Measurements from ENCODE around the gene GRAMD2B. TPM values are rescaled to one million over a fixed set of nuclear protein-coding genes. Genes with fewer than 3 reads are reported as not detected.
A peak's percentile ranks its signal among the peaks of the same experiment; 100 is the strongest.

GRAMD2B gene
- total RNA-seq, 1 donor from 2014 or later = 29.1 TPM

DNA sequence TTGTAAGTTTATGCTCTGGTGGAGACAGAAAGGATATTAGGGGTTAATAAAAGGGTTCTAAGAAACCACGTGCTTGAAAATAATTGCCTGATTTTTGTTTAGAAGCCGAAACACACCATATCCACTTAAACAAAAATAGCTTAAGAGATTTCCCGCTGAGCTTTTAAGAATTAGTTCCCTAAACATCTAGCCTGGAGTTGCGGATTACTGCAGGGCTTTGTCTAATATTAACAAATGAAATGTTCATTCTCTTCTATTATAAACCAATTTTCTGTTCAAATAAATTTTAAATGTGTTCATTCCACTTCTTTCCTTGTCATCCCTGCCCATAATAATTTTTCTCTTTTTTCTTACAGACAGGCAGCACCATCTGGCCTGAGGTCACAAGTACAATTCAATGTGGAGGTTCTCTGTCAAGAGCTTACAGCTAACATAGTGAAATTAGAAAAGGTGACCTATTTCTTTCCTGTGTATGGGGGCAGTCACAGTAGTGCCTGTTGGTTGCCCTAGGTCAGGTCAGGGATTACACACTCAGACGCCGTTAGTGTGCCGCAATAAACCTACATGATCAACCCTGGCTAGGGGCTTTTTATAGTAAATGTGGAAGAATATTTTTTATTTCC, 65.3 kb downstream of the GRAMD2B start:
- no peak for DNase-seq (ENCODE audit: low read depth)
- no peak overlapping the region for H3K4me3 Mint-ChIP-seq (ENCODE audit: unreplicated experiment)

DNA sequence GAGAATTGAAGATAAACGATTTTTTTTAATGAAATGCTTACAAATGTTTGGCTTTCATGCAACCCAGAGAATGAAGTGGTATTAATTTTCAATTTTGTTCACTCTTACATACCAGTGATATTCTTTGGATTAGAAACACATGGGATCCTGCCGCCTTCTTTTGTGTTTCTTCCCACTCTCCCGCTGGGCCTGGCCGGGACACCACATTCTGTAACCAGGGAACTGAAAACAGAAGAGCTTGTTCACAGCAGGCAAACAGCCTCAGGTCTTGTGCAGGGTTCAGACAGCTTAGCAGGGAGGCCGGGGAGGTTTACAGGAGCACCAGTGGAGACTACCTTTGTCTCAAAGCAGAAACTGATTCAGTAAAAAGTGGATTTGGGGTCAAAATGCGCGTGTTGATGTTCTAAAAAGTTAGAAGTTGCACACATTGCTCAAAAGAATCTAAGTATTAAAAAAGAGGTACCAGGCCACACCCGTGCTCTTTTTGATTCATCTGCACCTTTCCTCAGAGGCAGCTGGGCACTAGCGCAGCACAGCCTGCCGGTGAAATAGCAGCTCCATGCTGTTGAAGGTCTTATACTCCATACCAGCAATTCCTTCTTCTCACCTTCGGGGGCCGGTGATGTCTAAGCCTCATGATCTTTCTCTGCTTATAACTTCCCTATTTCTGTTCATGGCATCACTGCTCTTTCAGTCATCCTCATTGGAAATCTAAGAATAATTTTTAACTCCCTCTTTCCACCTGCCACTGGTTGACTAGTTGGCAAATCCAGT, 67.1 kb downstream of the GRAMD2B start:
- FAIRE-seq = no peak
- no peaks in the 10 kb centered on the region for H3K4me1 ChIP-seq (ENCODE audit: insufficient read depth, low read length)
- no peaks in the 10 kb centered on the region for H3K27me3 ChIP-seq (ENCODE audit: insufficient read depth, low read length)
- Mint-ChIP-seq H3K27ac (ENCODE audit: unreplicated experiment) (no peak overlapping the region), H3K4me1 (ENCODE audit: low read depth, unreplicated experiment) (peaks cover 4% of the 10 kb centered on the region), H3K36me3 (ENCODE audit: low read depth, unreplicated experiment) (peaks cover 46% of the 10 kb centered on the region), H3K4me3 (ENCODE audit: unreplicated experiment) (no peak overlapping the region), H3K9me3 (ENCODE audit: unreplicated experiment) (peaks cover 2% of the 10 kb centered on the region), H3K27me3 (ENCODE audit: low read depth, unreplicated experiment) (no peaks in the 10 kb centered on the region)
- DNase-seq (ENCODE audit: low read depth) = no peak
- no peak overlapping the region for H2AFZ ChIP-seq (ENCODE audit: low read depth, low read length)
- no peak overlapping the region for H3K4me3 ChIP-seq (ENCODE audit: insufficient read depth, low read depth, low read length)
- no peak overlapping the region for H3K27ac ChIP-seq (ENCODE audit: low read depth, low read length)
- peaks cover 52% of the 10 kb centered on the region for H3K36me3 ChIP-seq (ENCODE audit: insufficient read depth, low read length)
- H3K9ac ChIP-seq (ENCODE audit: low read length) = no peak overlapping the region
- TF ChIP-seq, protein P1, sequence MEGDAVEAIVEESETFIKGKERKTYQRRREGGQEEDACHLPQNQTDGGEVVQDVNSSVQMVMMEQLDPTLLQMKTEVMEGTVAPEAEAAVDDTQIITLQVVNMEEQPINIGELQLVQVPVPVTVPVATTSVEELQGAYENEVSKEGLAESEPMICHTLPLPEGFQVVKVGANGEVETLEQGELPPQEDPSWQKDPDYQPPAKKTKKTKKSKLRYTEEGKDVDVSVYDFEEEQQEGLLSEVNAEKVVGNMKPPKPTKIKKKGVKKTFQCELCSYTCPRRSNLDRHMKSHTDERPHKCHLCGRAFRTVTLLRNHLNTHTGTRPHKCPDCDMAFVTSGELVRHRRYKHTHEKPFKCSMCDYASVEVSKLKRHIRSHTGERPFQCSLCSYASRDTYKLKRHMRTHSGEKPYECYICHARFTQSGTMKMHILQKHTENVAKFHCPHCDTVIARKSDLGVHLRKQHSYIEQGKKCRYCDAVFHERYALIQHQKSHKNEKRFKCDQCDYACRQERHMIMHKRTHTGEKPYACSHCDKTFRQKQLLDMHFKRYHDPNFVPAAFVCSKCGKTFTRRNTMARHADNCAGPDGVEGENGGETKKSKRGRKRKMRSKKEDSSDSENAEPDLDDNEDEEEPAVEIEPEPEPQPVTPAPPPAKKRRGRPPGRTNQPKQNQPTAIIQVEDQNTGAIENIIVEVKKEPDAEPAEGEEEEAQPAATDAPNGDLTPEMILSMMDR (IDR thresholded peaks at IDR 0.05; ENCODE audit: insufficient read depth, low read depth, low read length) = peak; percentile 20
- TF ChIP-seq EZH2 (IDR thresholded peaks at IDR 0.05; ENCODE audit: insufficient read depth, low read length) = no peak
- no peaks in the 10 kb centered on the region for H3K9me3 ChIP-seq (ENCODE audit: insufficient read depth, low read depth, low read length)
- H4K20me1 ChIP-seq (ENCODE audit: insufficient read depth, low read length) = no peaks in the 10 kb centered on the region
- no peak overlapping the region for H3K4me2 ChIP-seq (ENCODE audit: low read length)
- no peaks in the 10 kb centered on the region for H3K79me2 ChIP-seq (ENCODE audit: insufficient read depth, low read length)

More for the DNA sequence above, 65.3 kb downstream of the GRAMD2B start:
- Histone ChIP-seq H3K27ac (ENCODE audit: low read depth, low read length) (no peak overlapping the region), H3K4me2 (ENCODE audit: low read length) (no peak overlapping the region), H3K9me3 (ENCODE audit: insufficient read depth, low read depth, low read length) (no peaks in the 10 kb centered on the region), H3K4me1 (ENCODE audit: insufficient read depth, low read length) (no peaks in the 10 kb centered on the region), H3K79me2 (ENCODE audit: insufficient read depth, low read length) (no peaks in the 10 kb centered on the region), H3K4me3 (ENCODE audit: insufficient read depth, low read depth, low read length) (no peak overlapping the region), H3K36me3 (ENCODE audit: insufficient read depth, low read length) (peaks cover 55% of the 10 kb centered on the region), H4K20me1 (ENCODE audit: insufficient read depth, low read length) (no peaks in the 10 kb centered on the region), H2AFZ (ENCODE audit: low read depth, low read length) (no peak overlapping the region), H3K27me3 (ENCODE audit: insufficient read depth, low read length) (no peaks in the 10 kb centered on the region), H3K9ac (ENCODE audit: low read length) (no peak overlapping the region)
- TF ChIP-seq EZH2 (IDR thresholded peaks at IDR 0.05; ENCODE audit: insufficient read depth, low read length) = no peak
- TF ChIP-seq, protein P1 (IDR thresholded peaks at IDR 0.05; ENCODE audit: insufficient read depth, low read depth, low read length) = no peak
- FAIRE-seq = no peak
- peaks cover 58% of the 10 kb centered on the region for H3K36me3 Mint-ChIP-seq (ENCODE audit: low read depth, unreplicated experiment)
- peaks cover 2% of the 10 kb centered on the region for H3K9me3 Mint-ChIP-seq (ENCODE audit: unreplicated experiment)
- H3K27ac Mint-ChIP-seq (ENCODE audit: unreplicated experiment) = no peak overlapping the region
- H3K4me1 Mint-ChIP-seq (ENCODE audit: low read depth, unreplicated experiment) = peaks cover 4% of the 10 kb centered on the region
- H3K27me3 Mint-ChIP-seq (ENCODE audit: low read depth, unreplicated experiment) = no peaks in the 10 kb centered on the region

DNA sequence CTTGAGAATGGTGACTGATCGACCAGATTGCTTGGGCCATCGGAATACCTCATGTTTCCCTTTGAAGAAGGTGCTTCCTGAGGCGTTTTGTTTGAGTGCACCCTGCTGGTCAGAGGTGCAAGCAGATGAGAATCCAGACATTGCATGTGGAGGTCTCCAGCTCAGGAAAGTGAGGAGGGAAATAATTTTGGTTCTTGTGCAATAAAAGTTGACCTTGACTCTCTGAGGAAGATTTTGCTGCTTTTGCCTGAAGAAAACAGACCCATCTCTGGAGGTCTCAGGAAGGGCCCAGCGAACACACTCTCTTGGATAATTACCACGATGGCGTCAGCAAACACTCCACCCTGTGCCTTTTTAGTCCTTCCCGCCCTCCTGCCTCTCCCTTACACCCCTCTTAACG, 69.7 kb downstream of the GRAMD2B start:
- FAIRE-seq (no peak), DNase-seq (ENCODE audit: low read depth) (no peak)
- Histone ChIP-seq H3K27me3 (ENCODE audit: insufficient read depth, low read length) (no peaks in the 10 kb centered on the region), H3K79me2 (ENCODE audit: insufficient read depth, low read length) (no peaks in the 10 kb centered on the region), H4K20me1 (ENCODE audit: insufficient read depth, low read length) (no peaks in the 10 kb centered on the region), H3K9me3 (ENCODE audit: insufficient read depth, low read depth, low read length) (no peaks in the 10 kb centered on the region), H2AFZ (ENCODE audit: low read depth, low read length) (no peak overlapping the region), H3K27ac (ENCODE audit: low read depth, low read length) (no peak overlapping the region), H3K36me3 (ENCODE audit: insufficient read depth, low read length) (peaks cover 32% of the 10 kb centered on the region), H3K4me2 (ENCODE audit: low read length) (no peak overlapping the region), H3K4me1 (ENCODE audit: insufficient read depth, low read length) (no peaks in the 10 kb centered on the region), H3K9ac (ENCODE audit: low read length) (no peak overlapping the region), H3K4me3 (ENCODE audit: insufficient read depth, low read depth, low read length) (no peak overlapping the region)
- Mint-ChIP-seq H3K4me3 (ENCODE audit: unreplicated experiment) (no peak overlapping the region), H3K9me3 (ENCODE audit: unreplicated experiment) (peaks cover 2% of the 10 kb centered on the region), H3K36me3 (ENCODE audit: low read depth, unreplicated experiment) (peaks cover 31% of the 10 kb centered on the region), H3K27ac (ENCODE audit: unreplicated experiment) (no peak overlapping the region), H3K4me1 (ENCODE audit: low read depth, unreplicated experiment) (peaks cover 4% of the 10 kb centered on the region), H3K27me3 (ENCODE audit: low read depth, unreplicated experiment) (no peaks in the 10 kb centered on the region)
- TF ChIP-seq, protein P1 (IDR thresholded peaks at IDR 0.05; ENCODE audit: insufficient read depth, low read depth, low read length) = no peak
- no peak for TF ChIP-seq EZH2 (IDR thresholded peaks at IDR 0.05; ENCODE audit: insufficient read depth, low read length)
